ENCODE results near the gene CLEC2A. TPM values are rescaled to one million over a fixed set of nuclear protein-coding genes. Genes with fewer than 3 reads are reported as not detected.
A peak's percentile ranks its signal among the peaks of the same experiment; 100 is the strongest.

Gene CLEC2A
- total and polyA plus RNA-seq, 9 donors, result 0.36 TPM; not detected in 8

DNA sequence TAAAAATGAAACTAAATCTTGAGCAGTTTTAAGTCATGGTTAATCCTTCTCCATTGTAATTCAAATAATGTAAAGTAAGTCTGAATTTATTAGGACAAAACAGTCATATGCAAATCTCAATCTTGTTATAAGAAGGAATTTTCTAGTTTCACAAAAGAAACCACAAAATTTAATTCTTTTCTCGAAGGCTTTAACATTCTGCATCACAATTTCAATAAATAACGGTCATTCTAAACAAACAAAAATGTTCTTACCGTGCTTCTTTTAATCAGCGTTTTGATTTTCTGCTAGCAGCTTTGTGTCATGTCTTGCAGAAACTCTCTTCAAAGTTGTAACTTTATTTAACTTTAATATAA is 63.2 kb downstream of the CLEC2A start:
- Histone ChIP-seq H3K9me3 (replicated peaks; ENCODE audit: control insufficient read depth, low read depth, low read length) (no peaks in the 10 kb centered on the region), H3K4me3 (ENCODE audit: low read length) (peak overlapping the region; percentile 37), H3K27ac (ENCODE audit: low read length) (peak overlapping the region; percentile 57), H3K4me1 (ENCODE audit: control insufficient read depth, insufficient read depth, low read length) (peaks cover 2% of the 10 kb centered on the region), H3K27me3 (ENCODE audit: control insufficient read depth, insufficient read depth, low read length) (no peaks in the 10 kb centered on the region), H3K36me3 (ENCODE audit: control insufficient read depth, insufficient read depth, low read length) (no peaks in the 10 kb centered on the region)
- DNase-seq, result no peak
- WGBS (ENCODE audit: insufficient coverage), result no CpG with 5 or more reads among the region's 4 CpGs

DNA sequence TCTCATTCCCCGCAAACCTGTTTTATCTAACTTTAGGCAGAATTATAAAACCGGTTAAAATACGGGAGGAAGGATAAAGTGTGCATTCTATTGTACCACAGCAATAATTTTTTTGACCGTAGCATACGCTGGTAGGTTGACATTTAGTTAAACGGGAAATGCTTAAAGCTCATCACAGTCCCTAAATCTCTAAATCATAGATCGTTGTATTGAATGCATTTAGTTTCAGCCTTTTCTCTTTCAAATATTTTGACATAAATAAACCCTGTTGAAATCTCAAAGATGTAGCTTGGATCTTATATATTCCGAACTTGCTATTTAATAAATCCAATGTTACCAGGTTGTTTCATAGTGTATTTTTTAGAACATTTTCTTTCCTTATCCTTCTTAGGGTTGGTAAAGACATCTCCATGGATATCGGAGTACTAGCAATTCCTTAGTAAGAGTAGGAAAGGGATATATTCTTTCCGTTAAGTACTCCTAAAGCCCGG is 63.8 kb downstream of the CLEC2A start:
- no peaks in the 10 kb centered on the region for H3K9me3 ChIP-seq (replicated peaks; ENCODE audit: control insufficient read depth, low read depth, low read length)
- no CpG with 5 or more reads among the region's 11 CpGs for WGBS (ENCODE audit: insufficient coverage)
- no peaks in the 10 kb centered on the region for H3K36me3 ChIP-seq (ENCODE audit: control insufficient read depth, insufficient read depth, low read length)
- peak overlapping the region; percentile 12 for H3K4me3 ChIP-seq (ENCODE audit: low read length)
- H3K27ac ChIP-seq (ENCODE audit: low read length), result peak overlapping the region; percentile 57
- H3K4me1 ChIP-seq (ENCODE audit: control insufficient read depth, insufficient read depth, low read length), result peaks cover 2% of the 10 kb centered on the region
- peak; percentile 7 for DNase-seq
- no peaks in the 10 kb centered on the region for H3K27me3 ChIP-seq (ENCODE audit: control insufficient read depth, insufficient read depth, low read length)

DNA sequence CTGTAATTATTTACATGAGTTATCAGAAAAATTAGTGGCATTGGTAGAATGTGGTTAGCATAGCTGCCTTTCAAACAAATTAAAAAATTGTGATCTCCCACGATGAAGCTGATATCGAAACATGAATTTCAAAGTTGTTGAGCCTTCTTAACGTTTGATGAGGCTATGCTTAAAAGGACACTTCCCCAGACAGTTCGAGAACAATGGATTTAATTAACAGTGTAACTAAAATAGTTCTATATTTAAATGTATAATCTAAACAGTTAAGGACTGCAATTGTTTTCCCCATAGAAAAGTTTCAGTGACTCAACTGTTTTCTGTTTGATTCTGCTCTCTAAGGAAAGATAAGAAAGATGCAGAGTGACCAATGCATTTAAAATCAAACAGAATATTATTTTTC is 64.6 kb downstream of the CLEC2A start:
- no CpG with 5 or more reads among the region's 4 CpGs for WGBS (ENCODE audit: insufficient coverage)
- Histone ChIP-seq H3K27ac (ENCODE audit: low read length) (no peak overlapping the region), H3K36me3 (ENCODE audit: control insufficient read depth, insufficient read depth, low read length) (no peaks in the 10 kb centered on the region), H3K4me1 (ENCODE audit: control insufficient read depth, insufficient read depth, low read length) (peaks cover 1% of the 10 kb centered on the region), H3K9me3 (replicated peaks; ENCODE audit: control insufficient read depth, low read depth, low read length) (no peaks in the 10 kb centered on the region), H3K4me3 (ENCODE audit: low read length) (no peak overlapping the region), H3K27me3 (ENCODE audit: control insufficient read depth, insufficient read depth, low read length) (no peaks in the 10 kb centered on the region)
- no peak for DNase-seq

DNA sequence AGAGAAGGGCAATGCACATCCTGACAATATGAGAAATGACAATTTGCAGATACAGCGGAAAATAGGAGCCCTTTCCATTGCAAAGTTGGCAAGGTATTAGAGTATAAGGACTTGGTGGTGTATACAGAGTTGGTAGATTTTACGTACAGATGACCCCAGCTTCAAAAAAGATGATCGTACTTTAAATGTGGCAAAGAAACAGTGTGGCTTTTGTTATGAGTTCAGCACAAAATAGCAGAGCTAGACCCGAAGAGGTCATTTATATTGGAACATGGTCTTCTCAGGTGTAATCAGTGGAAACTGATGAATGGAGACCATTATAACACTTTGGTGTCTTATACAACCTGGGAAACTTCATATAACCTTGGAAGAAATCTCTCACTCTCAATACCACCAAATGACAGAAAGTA is 65.3 kb downstream of the CLEC2A start:
- Histone ChIP-seq H3K4me1 (ENCODE audit: control insufficient read depth, insufficient read depth, low read length) (no peaks in the 10 kb centered on the region), H3K27ac (ENCODE audit: low read length) (no peak overlapping the region), H3K27me3 (ENCODE audit: control insufficient read depth, insufficient read depth, low read length) (no peaks in the 10 kb centered on the region), H3K36me3 (ENCODE audit: control insufficient read depth, insufficient read depth, low read length) (no peaks in the 10 kb centered on the region), H3K9me3 (replicated peaks; ENCODE audit: control insufficient read depth, low read depth, low read length) (no peaks in the 10 kb centered on the region), H3K4me3 (ENCODE audit: low read length) (no peak overlapping the region)
- WGBS (ENCODE audit: insufficient coverage), result 100% methylated on average over 1 of the region's 4 CpGs
- DNase-seq, result no peak

DNA sequence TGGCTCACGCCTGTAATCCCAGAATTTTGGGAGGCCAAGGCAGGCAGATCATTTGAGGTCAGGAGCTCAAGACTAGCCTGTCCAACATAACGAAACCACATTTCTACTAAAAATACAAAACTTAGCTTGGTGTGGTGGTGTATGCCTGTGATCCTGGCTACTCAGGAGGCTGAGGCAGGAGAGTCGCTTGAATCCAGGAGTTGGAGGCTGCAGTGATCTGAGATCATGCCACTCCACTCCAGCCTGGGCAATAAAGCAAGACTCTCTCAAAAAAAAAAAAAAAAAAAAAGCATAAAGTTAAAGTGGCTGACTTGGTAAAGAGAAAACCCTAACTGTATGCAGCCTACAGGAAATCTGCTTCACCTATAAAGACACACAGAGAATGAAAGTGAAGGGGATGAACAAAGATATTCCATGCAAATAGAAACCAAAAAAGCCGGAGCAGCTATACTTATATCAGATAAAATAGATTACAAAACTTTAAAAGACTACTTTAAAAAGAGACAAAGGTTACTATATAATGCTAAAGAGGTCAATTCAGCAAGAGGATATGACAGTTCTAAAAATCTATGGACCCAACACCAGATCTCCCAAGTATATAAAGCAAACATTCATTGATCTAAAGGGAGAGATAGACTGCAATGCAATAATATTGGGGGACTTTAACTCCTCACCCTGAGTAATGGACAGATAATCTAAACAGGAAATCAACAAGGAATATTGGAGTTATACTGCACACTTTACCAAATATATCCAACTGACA is 67.1 kb downstream of the CLEC2A start:
- Histone ChIP-seq H3K27me3 (ENCODE audit: control insufficient read depth, insufficient read depth, low read length) (no peaks in the 10 kb centered on the region), H3K4me1 (ENCODE audit: control insufficient read depth, insufficient read depth, low read length) (no peaks in the 10 kb centered on the region), H3K4me3 (ENCODE audit: low read length) (no peak overlapping the region), H3K9me3 (replicated peaks; ENCODE audit: control insufficient read depth, low read depth, low read length) (no peaks in the 10 kb centered on the region), H3K27ac (ENCODE audit: low read length) (no peak overlapping the region), H3K36me3 (ENCODE audit: control insufficient read depth, insufficient read depth, low read length) (no peaks in the 10 kb centered on the region)
- no peak for DNase-seq
- no CpG with 5 or more reads among the region's 4 CpGs for WGBS (ENCODE audit: insufficient coverage)

Other genes starting within 250 kb of the CLEC2A start
- gene CLECL1, start 199.3 kb downstream of the CLEC2A start, total RNA-seq, result 0.18 TPM
- under 1 TPM in 2 of 8 donors, not detected in 6; 0.26 to 0.35 TPM for gene CLECL1, start 199.3 kb downstream of the CLEC2A start, polyA plus RNA-seq (ENCODE audit: insufficient read depth in 1 of 8, insufficient read length in 8 of 8, low replicate concordance in 1 of 8)
- gene CD69, start 171.5 kb downstream of the CLEC2A start, total RNA-seq, result 0.93 TPM
- 1 to 10 TPM in 2 of 8 donors, under 1 TPM in 6; 0.34 to 1.8 (median 0.73) TPM for gene CD69, start 171.5 kb downstream of the CLEC2A start, polyA plus RNA-seq (ENCODE audit: insufficient read depth in 1 of 8, insufficient read length in 8 of 8, low replicate concordance in 1 of 8)
- gene KLRF1, start 104.9 kb downstream of the CLEC2A start, total RNA-seq, result 0.18 TPM
- gene KLRF1, start 104.9 kb downstream of the CLEC2A start, polyA plus RNA-seq (ENCODE audit: insufficient read depth in 1 of 8, insufficient read length in 8 of 8, low replicate concordance in 1 of 8), result under 1 TPM in 6 of 8 donors, not detected in 2; 0.17 to 0.38 (median 0.28) TPM
- 4.4 TPM for gene CLEC2B, start 63.0 kb downstream of the CLEC2A start, total RNA-seq
- 1 to 10 TPM in 6 of 8 donors, under 1 TPM in 2; 0.79 to 1.9 (median 1.4) TPM for gene CLEC2B, start 63.0 kb downstream of the CLEC2A start, polyA plus RNA-seq (ENCODE audit: insufficient read depth in 1 of 8, insufficient read length in 8 of 8, low replicate concordance in 1 of 8)
- gene KLRF2, start 50.9 kb downstream of the CLEC2A start, total RNA-seq, result not detected
- not detected for gene KLRF2, start 50.9 kb downstream of the CLEC2A start, polyA plus RNA-seq (ENCODE audit: insufficient read depth in 1 of 8, insufficient read length in 8 of 8, low replicate concordance in 1 of 8)
- 0.13 TPM for gene CLEC12A, start 39.0 kb upstream of the CLEC2A start, total RNA-seq
- gene CLEC12A, start 39.0 kb upstream of the CLEC2A start, polyA plus RNA-seq (ENCODE audit: insufficient read depth in 1 of 8, insufficient read length in 8 of 8, low replicate concordance in 1 of 8), result under 1 TPM; 0.26 to 0.95 (median 0.56) TPM
- 0.13 TPM for gene CLEC1B, start 66.8 kb upstream of the CLEC2A start, total RNA-seq
- under 1 TPM in 6 of 8 donors, not detected in 2; 0.08 to 0.48 (median 0.32) TPM for gene CLEC1B, start 66.8 kb upstream of the CLEC2A start, polyA plus RNA-seq (ENCODE audit: insufficient read depth in 1 of 8, insufficient read length in 8 of 8, low replicate concordance in 1 of 8)
- gene CLEC12B, start 78.3 kb upstream of the CLEC2A start, total RNA-seq, result not detected
- under 1 TPM in 1 of 8 donors, not detected in 7; 0.11 TPM for gene CLEC12B, start 78.3 kb upstream of the CLEC2A start, polyA plus RNA-seq (ENCODE audit: insufficient read depth in 1 of 8, insufficient read length in 8 of 8, low replicate concordance in 1 of 8)
- 0.18 TPM for gene CLEC9A, start 98.3 kb upstream of the CLEC2A start, total RNA-seq
- under 1 TPM in 7 of 8 donors, not detected in 1; 0.11 to 0.45 (median 0.19) TPM for gene CLEC9A, start 98.3 kb upstream of the CLEC2A start, polyA plus RNA-seq (ENCODE audit: insufficient read depth in 1 of 8, insufficient read length in 8 of 8, low replicate concordance in 1 of 8)
- 2.4 TPM for gene CLEC1A, start 166.6 kb upstream of the CLEC2A start, total RNA-seq
- gene CLEC1A, start 166.6 kb upstream of the CLEC2A start, polyA plus RNA-seq (ENCODE audit: insufficient read depth in 1 of 8, insufficient read length in 8 of 8, low replicate concordance in 1 of 8), result 1 to 10 TPM; 2.3 to 3.4 (median 3.0) TPM
- 1.2 TPM for gene CLEC7A, start 197.8 kb upstream of the CLEC2A start, total RNA-seq
- 1 to 10 TPM in 6 of 8 donors, under 1 TPM in 2; 0.71 to 2.2 (median 1.4) TPM for gene CLEC7A, start 197.8 kb upstream of the CLEC2A start, polyA plus RNA-seq (ENCODE audit: insufficient read depth in 1 of 8, insufficient read length in 8 of 8, low replicate concordance in 1 of 8)
- 0.13 TPM for gene OLR1, start 239.8 kb upstream of the CLEC2A start, total RNA-seq
- 1 to 10 TPM in 1 of 8 donors, under 1 TPM in 7; 0.22 to 2.0 (median 0.66) TPM for gene OLR1, start 239.8 kb upstream of the CLEC2A start, polyA plus RNA-seq (ENCODE audit: insufficient read depth in 1 of 8, insufficient read length in 8 of 8, low replicate concordance in 1 of 8)
- not detected for gene TMEM52B, start 246.7 kb upstream of the CLEC2A start, total RNA-seq
- gene TMEM52B, start 246.7 kb upstream of the CLEC2A start, polyA plus RNA-seq (ENCODE audit: insufficient read depth in 1 of 8, insufficient read length in 8 of 8, low replicate concordance in 1 of 8), result under 1 TPM in 7 of 8 donors, not detected in 1; 0.05 to 0.52 (median 0.17) TPM